D721Med (cell line): ENCODE results near the gene GPR85.

Experiments
- DNase-seq: peaks from one replicate; pipeline ENCODE4 v3.0.0; 2011; ENCODE audit warnings: low spot score; ENCODE audit not compliant: insufficient read length
- FAIRE-seq: peaks from 2 replicates; lab custom pipeline; 2011; peaks lifted over from hg19 to GRCh38; lab: Jason Lieb, UNC
- TF ChIP-seq, protein P1 (sequence below): IDR thresholded peaks from 2 replicates; pipeline ENCODE4 v1.5.1; 2012; ENCODE audit warnings: mild to moderate bottlenecking, control low read depth; ENCODE audit not compliant: insufficient read depth; ENCODE audit errors: missing control alignments

Gene GPR85

DNA sequence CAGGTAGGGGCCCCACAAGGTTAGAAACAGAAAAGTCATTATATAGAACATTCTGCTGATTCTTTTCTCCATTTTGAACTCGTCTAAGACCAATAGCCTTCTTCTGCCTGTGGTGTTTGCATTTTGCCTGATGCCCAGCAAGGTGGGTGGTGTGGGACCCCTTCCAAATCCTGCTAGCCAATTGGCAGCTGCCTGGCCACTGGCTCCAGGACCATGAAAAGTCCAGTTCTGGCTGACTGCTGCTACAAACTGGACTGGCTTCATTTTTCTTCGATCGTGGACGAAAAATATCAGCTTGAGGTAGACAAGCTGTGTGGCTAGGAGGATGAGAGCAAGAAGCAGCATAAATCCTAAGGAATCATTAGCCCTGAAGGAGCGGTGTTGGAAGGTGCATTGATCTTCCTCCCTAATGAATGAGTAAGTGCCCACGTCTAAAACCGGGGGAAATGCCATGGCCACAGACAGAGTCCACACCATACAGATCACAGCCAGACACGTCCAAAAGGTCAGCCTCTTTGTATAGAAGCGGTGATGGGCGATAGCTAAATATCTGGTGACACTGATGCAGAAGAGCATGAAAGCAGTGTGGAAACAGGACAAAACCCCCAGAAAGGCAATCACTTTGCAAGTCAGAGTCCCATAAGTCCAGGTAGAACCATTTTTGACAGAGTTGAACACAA, 2.7 kb downstream of the GPR85 start:
- FAIRE-seq (no peak), DNase-seq (no peak)
- TF ChIP-seq, protein P1, sequence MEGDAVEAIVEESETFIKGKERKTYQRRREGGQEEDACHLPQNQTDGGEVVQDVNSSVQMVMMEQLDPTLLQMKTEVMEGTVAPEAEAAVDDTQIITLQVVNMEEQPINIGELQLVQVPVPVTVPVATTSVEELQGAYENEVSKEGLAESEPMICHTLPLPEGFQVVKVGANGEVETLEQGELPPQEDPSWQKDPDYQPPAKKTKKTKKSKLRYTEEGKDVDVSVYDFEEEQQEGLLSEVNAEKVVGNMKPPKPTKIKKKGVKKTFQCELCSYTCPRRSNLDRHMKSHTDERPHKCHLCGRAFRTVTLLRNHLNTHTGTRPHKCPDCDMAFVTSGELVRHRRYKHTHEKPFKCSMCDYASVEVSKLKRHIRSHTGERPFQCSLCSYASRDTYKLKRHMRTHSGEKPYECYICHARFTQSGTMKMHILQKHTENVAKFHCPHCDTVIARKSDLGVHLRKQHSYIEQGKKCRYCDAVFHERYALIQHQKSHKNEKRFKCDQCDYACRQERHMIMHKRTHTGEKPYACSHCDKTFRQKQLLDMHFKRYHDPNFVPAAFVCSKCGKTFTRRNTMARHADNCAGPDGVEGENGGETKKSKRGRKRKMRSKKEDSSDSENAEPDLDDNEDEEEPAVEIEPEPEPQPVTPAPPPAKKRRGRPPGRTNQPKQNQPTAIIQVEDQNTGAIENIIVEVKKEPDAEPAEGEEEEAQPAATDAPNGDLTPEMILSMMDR = no peak

DNA sequence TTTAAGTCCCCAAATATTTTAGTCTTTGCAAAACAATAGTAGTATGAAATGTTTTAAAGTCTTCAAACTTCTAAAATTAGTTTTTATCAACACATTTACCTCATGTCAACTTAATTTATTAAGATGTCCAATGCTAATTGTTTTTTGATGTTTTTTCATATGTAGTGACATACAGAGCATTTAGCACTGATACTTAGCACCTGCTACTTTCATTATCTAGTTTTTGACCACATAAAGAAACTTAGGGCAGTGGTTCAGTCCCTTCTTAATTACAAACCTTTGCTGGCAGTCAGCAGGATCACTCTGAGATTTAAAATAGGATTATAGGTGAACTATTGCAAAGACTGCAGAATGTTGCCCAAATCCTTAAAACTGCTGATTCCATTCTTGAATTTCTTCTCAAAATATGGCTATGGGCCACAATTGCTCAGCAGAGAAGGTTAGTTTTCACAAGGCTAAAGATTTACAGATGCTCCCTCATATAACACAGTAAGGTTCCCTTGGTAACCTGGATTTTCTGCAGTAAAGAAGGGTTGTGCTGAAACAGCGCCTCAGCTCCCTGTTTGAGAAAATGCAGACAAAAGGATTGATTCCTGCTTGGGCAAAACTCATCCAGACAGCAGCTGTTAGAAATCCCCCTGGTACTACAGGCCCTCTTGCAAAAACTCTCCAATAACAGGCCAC, 3.4 kb downstream of the GPR85 start:
- no peak for FAIRE-seq
- TF ChIP-seq, protein P1 = no peak

DNA sequence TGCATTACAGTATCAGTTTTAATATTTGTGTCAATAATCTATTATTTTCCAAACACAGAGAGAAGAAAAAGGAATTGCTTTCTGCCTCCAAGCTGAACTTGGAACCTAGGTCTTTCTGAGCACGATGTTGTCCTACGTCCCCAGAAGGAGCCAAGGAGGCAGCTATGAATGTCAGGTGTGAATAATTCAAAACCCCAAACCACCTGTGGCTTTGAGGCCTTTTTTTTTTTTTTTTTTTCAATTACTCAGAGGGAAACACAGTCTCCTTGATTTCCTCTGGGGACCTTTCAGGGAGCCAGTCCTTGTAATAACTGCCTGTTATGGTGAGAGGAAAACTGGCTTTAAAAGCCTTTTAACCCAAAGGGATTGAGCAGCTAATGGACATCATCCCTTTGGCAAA, 8.3 kb downstream of the GPR85 start:
- TF ChIP-seq, protein P1 = no peak
- DNase-seq (no peak), FAIRE-seq (no peak)

More for the DNA sequence above, 3.4 kb downstream of the GPR85 start:
- DNase-seq = no peak

DNA sequence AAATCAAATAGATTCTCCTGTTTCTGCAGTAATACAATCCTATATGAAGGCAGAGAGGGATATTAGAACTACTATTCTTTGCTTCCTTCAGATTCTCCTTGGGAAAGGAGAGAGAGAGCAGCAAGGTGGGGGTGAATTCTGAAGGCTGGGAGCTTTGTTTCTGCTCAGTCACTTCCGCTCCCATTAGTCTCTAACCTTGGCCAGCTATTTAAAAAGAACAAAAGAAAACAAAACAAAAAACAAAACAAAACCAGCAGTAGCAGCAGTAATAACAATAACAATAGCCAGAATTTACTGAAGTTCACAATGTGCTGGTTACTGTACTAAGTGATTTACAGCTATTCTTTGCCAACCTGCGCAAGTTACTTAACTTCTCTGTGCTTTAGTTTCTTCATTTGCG, 9.9 kb downstream of the GPR85 start:
- no peak for FAIRE-seq
- TF ChIP-seq, protein P1 = no peak
- no peak for DNase-seq

DNA sequence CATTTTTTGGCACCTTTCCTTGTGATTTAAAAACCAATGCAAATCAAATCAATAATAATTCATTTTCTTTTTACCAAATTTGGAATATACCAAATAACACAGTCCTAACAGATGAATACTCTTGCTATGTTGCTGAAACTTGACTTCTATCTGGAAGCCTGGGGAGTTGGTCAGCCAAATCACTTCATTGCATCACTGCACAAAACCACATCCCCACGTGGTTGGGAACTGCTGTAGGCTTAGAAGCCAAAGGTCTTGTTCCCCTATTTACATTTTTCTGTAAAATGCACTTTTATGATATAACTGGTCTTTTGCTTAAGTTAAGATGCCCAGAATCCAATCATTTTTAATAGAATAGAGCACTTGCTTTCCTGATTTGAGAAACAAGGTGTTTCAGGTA, 15.2 kb downstream of the GPR85 start:
- TF ChIP-seq, protein P1 = no peak
- no peak for FAIRE-seq
- DNase-seq = no peak

DNA sequence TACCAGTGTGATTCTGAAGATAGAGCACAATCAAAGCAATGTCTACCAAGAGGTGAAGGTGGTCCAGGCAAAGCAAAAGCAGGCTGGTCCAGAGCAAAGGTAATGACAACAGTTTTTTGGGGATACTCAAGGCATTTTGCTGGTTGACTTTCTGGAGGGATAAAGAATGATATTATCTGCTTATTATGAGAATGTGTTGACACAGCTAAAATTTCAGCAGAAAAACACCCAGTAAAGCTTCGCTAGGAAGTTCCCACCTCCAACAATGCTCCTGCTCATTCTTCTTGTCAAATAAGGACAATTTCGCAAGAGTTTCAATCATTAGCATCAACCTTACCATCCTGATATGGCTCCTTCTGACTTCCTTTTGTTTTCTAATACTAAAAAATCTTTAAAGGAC, 24.1 kb downstream of the GPR85 start:
- DNase-seq (no peak), FAIRE-seq (no peak)
- TF ChIP-seq, protein P1 = no peak

DNA sequence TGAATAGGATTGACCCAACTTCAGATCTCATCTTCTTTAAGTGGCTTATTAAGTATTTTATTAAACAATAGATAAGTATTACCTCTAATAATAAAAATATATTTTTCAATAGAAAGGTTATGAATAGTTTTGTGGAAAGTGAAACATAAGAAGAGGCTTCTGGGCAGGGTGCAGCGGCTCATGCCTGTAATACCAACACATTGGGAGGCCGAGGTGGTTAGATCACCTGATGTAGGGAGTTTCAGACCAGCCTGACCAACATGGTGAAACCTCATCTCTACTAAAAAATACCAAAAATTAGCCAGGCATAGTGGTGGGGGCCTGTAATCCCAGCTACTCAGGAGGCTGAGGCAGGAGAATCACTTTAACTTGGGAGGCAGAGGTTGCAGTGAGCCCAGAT, 26.5 kb downstream of the GPR85 start:
- TF ChIP-seq, protein P1 = no peak
- FAIRE-seq (no peak), DNase-seq (no peak)
